GM12878 (cell line): ENCODE data around the gene GPR179. TPM values are rescaled to one million over a fixed set of nuclear protein-coding genes. Genes with fewer than 3 reads are reported as not detected.

Experiments used
- ATAC-seq: fragments of 200-7000 bp; cut with Tn5 transposase; 3 replicates; pipeline ENCODE4 v1.9.1; 2020; ENCODE audit warnings: mild to moderate bottlenecking, moderate library complexity
- BruUV-seq: library from RNA; stranded (reverse); fragments of 400-500 nt; replicated peaks from 2 replicates; lab custom pipeline; 2021; lab: Mats Ljungman, UMichigan
- CTCF ChIA-PET: fragments of 300-600 bp; sonication (Branson Sonifier 250); formaldehyde crosslinking; extraction: SDS; loops from one replicate; lab custom pipeline; 2021; ENCODE audit warnings: inconsistent platforms; lab: Yijun Ruan, JAX
- POLR2A ChIA-PET: fragments of 350-600 bp; formaldehyde crosslinking; extraction: SDS; loops from one replicate; lab custom pipeline; 2021; ENCODE audit warnings: inconsistent platforms; lab: Charles Lee
- RAD21 ChIA-PET: fragments of 300-600 bp; sonication (Branson Sonifier 250); formaldehyde crosslinking; loops from one replicate; lab custom pipeline; 2023; ENCODE audit warnings: antibody characterized with exemption; ENCODE audit not compliant: unreplicated experiment; lab: Charles Lee
- SMC1A ChIA-PET: fragments of 300-600 bp; sonication (Branson Sonifier 250); formaldehyde crosslinking; loops from one replicate; lab custom pipeline; 2023; ENCODE audit not compliant: unreplicated experiment, uncharacterized antibody; lab: Charles Lee
- DNase-seq: peaks from one replicate; pipeline ENCODE4 v3.0.0-alpha.2; 2011; ENCODE audit warnings: low read depth, low spot score
- FAIRE-seq: peaks from 3 replicates; lab custom pipeline; 2011; peaks lifted over from hg19 to GRCh38; lab: Jason Lieb, UNC
- H2AFZ ChIP-seq: 2 replicates; pipeline ENCODE4 v1.6.0; 2011; ENCODE audit warnings: low read depth, low read length, control low read depth; ENCODE audit not compliant: control insufficient read depth
- H3K27ac ChIP-seq: 2 replicates; pipeline ENCODE4 v1.5.1; 2011; ENCODE audit warnings: control low read depth; ENCODE audit not compliant: control insufficient read depth, insufficient read depth
- H3K27me3 ChIP-seq, 2 experiments: replicated peaks in 1 of 2; 2 replicates each; pipeline versions ENCODE4 v1.6.0 to v1.6.1; 2011; ENCODE audit warnings: low read length in 1 of 2; ENCODE audit not compliant: control insufficient read depth in 2 of 2, insufficient read depth in 2 of 2
- H3K36me3 ChIP-seq, 2 experiments: 2 replicates each; pipeline ENCODE4 v1.5.1; 2011; ENCODE audit warnings: low read length in 1 of 2; ENCODE audit not compliant: control insufficient read depth in 2 of 2, insufficient read depth in 2 of 2
- H3K4me1 ChIP-seq: 2 replicates; pipeline ENCODE4 v1.6.1; 2011; ENCODE audit warnings: mild to moderate bottlenecking, low read length, moderate library complexity, mixed read lengths; ENCODE audit not compliant: control insufficient read depth, insufficient read depth
- H3K4me2 ChIP-seq: 2 replicates; pipeline ENCODE4 v1.6.0; 2011; ENCODE audit warnings: control low read depth; ENCODE audit not compliant: control insufficient read depth, insufficient read depth
- H3K4me3 ChIP-seq: fragments of 200-600 bp; sonication (generic); 2 replicates; pipeline ENCODE4 v1.5.1; 2016
- H3K79me2 ChIP-seq: 2 replicates; pipeline ENCODE4 v1.6.0; 2011; ENCODE audit warnings: low read length; ENCODE audit not compliant: control insufficient read depth, insufficient read depth
- H3K9ac ChIP-seq: 2 replicates; pipeline ENCODE4 v1.8.0; 2011; ENCODE audit warnings: low read length, control low read depth, mixed read lengths; ENCODE audit not compliant: control insufficient read depth, insufficient read depth
- H3K9me3 ChIP-seq: replicated peaks from 3 replicates; pipeline ENCODE4 v1.5.1; 2011; ENCODE audit warnings: mild to moderate bottlenecking, low read length; ENCODE audit not compliant: control insufficient read depth, insufficient read depth
- H4K20me1 ChIP-seq: 2 replicates; pipeline ENCODE4 v1.6.0; 2011; ENCODE audit not compliant: control insufficient read depth, insufficient read depth
- CBX5 ChIP-seq: sonication (generic); IDR thresholded peaks from 2 replicates; pipeline ENCODE4 v1.6.1; 2016; ENCODE audit warnings: low read depth, moderate library complexity, mild to moderate bottlenecking, inconsistent platforms
- GABPA ChIP-seq: IDR thresholded peaks from 2 replicates; pipeline ENCODE4 v1.6.1; 2014; ENCODE audit warnings: antibody characterized with exemption, low read depth, mild to moderate bottlenecking, inconsistent platforms
- HCFC1 ChIP-seq: fragments of 150-350 bp; IDR thresholded peaks from 2 replicates; pipeline ENCODE4 v1.6.1; 2014; ENCODE audit warnings: low read length
- MYB ChIP-seq: fragments of 150-350 bp; IDR thresholded peaks from 2 replicates; pipeline ENCODE4 v1.6.1; 2014; ENCODE audit warnings: mild to moderate bottlenecking, low read depth, low read length, borderline replicate concordance
- NFYA ChIP-seq: IDR thresholded peaks from 2 replicates; pipeline ENCODE4 v1.6.1; 2011; ENCODE audit warnings: low read depth, mild to moderate bottlenecking, low read length, improper control_type of control experiment, borderline replicate concordance
- NR2C2 ChIP-seq: IDR thresholded peaks from 2 replicates; pipeline ENCODE4 v1.6.1; 2011; ENCODE audit warnings: borderline replicate concordance, low read depth; ENCODE audit not compliant: control insufficient read depth, insufficient read length
- POLR2AphosphoS2 ChIP-seq: IDR thresholded peaks from 2 replicates; pipeline ENCODE4 v1.6.1; 2011; ENCODE audit warnings: low read depth, mild to moderate bottlenecking, low read length, improper control_type of control experiment, moderate library complexity
- RBBP5 ChIP-seq: fragments of 200-600 bp; sonication (generic); conservative IDR thresholded peaks from 2 replicates; pipeline ENCODE4 v1.6.1; 2016
- RCOR1 ChIP-seq: conservative IDR thresholded peaks from 2 replicates; pipeline ENCODE4 v1.6.1; 2012; ENCODE audit warnings: low read depth, low read length, improper control_type of control experiment
- SUZ12 ChIP-seq: fragments of 200-600 bp; sonication (generic); IDR thresholded peaks from one replicate; pipeline ENCODE4 v1.6.1; 2018; ENCODE audit warnings: antibody characterized with exemption, mild to moderate bottlenecking; ENCODE audit not compliant: unreplicated experiment
- WRNIP1 ChIP-seq: IDR thresholded peaks from 2 replicates; pipeline ENCODE4 v1.6.1; 2011; ENCODE audit warnings: low read depth, low read length, improper control_type of control experiment, borderline replicate concordance
- YY1 ChIP-seq: IDR thresholded peaks from 2 replicates; pipeline ENCODE4 v1.6.1; 2011; ENCODE audit warnings: low read depth, mild to moderate bottlenecking, low read length
- ZBED1 ChIP-seq: IDR thresholded peaks from 2 replicates; pipeline ENCODE4 v1.6.1; 2016; ENCODE audit warnings: borderline replicate concordance
- WGBS: methylation state at CpG from one replicate; pipeline ENCODE4 v1.1.6; 2016; ENCODE audit warnings: low lambda C conversion rate; ENCODE audit not compliant: insufficient replicate concordance, insufficient coverage; ENCODE audit errors: missing lambda C conversion rate; 5-methylcytosine and 5-hydroxymethylcytosine counted together
- in situ Hi-C: fragments of 300-500 bp; cut with MboI; formaldehyde crosslinking; loops from 9 replicates; pipeline ENCODE4 v1.14.3; 2018; ENCODE audit warnings: mixed read lengths
- intact Hi-C: fragments of 100-400 bp; cut with micrococcal nuclease; formaldehyde crosslinking; loops from one replicate; pipeline ENCODE4 v1.14.2; 2022; ENCODE audit not compliant: unreplicated experiment
- polyA plus RNA-seq, 11 experiments: library from polyadenylated mRNA; depleted of rRNA in 4 of 11; unstranded in 6 of 11; stranded (reverse) in 5 of 11; fragments of >200 nt; fragmentation: Nextera tagmentation in 4 of 11; fragmentation: Illumina TruSeq in 1 of 11; extraction: Ambion mirVana in 4 of 11; extraction: Trizol in 1 of 11; gene quantifications; 1 replicate in 1 of 11; 2 replicates in 10 of 11; pipeline versions ENCODE4 v1.2.1 to v1.2.3, GENCODE V29; 2011 to 2016; ENCODE audit warnings: inconsistent platforms in 2 of 11, missing spikeins in 2 of 11, low read depth in 1 of 11
- total RNA-seq, 4 experiments: library from RNA; depleted of rRNA in 3 of 4; stranded (reverse); fragments of >200 nt in 3 of 4; fragmentation: Illumina TruSeq in 1 of 4; extraction: Trizol in 1 of 4; gene quantifications; 2 replicates each; pipeline versions ENCODE4 v1.2.1 to v1.2.3, GENCODE V29; 2013 to 2021
- TF ChIP-seq, protein P1 (sequence below): fragments of 450-650 bp; IDR thresholded peaks from 2 replicates; pipeline ENCODE4 v1.6.1; 2016; ENCODE audit warnings: mild to moderate bottlenecking
- TF ChIP-seq, protein P2 (sequence below): fragments of 150-350 bp; IDR thresholded peaks from 2 replicates; pipeline ENCODE4 v1.6.1; 2016; ENCODE audit warnings: low read depth, low read length
- TF ChIP-seq, protein P3 (sequence below): fragments of 450-650 bp; conservative IDR thresholded peaks from 2 replicates; pipeline ENCODE4 v1.6.1; 2017; ENCODE audit warnings: mild to moderate bottlenecking, moderate library complexity

Gene GPR179
- total and polyA plus RNA-seq, 10 of the 15 experiments (the other 5 are each of a cell fraction or from before 2014, with no cell fraction given): under 0.01 to 0.08 (median 0.01) TPM; not detected in 3

DNA sequence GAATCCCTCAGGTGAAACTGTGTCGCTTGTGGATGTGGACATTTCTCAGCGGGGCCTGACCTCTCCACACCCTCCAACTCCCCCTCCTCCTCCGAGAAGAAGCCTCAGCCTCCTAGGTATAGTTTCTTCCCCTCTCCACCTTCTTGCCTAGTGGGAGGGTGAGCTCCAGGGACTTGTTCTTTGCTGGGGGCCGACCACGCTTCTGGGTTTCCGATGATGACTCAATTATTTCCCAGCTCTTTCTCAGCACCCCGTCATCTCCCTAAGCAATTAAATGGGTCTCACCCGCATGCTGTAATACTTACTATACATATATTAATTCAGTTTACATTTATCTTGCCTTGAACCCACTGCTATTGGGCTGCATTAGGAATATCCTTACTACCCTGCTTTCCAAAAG, 21.0 kb upstream of the GPR179 start:
- DNase-seq: no peak
- FAIRE-seq: no peak
- intact Hi-C loops: no loop called here
- Histone ChIP-seq H4K20me1 (no peaks in the 10 kb centered on the region), H2AFZ (no peak overlapping the region), H3K9me3 (no peaks in the 10 kb centered on the region), H3K27ac (no peak overlapping the region), H3K9ac (no peak overlapping the region), H3K27me3 (no peaks in the 10 kb centered on the region), H3K79me2 (no peaks in the 10 kb centered on the region), H3K36me3 (peaks cover 2 to 9% of the 10 kb centered on the region in 2 experiments), H3K4me3 (no peak overlapping the region), H3K4me1 (no peaks in the 10 kb centered on the region), H3K4me2 (no peak overlapping the region)
- TF ChIP-seq, protein P1, sequence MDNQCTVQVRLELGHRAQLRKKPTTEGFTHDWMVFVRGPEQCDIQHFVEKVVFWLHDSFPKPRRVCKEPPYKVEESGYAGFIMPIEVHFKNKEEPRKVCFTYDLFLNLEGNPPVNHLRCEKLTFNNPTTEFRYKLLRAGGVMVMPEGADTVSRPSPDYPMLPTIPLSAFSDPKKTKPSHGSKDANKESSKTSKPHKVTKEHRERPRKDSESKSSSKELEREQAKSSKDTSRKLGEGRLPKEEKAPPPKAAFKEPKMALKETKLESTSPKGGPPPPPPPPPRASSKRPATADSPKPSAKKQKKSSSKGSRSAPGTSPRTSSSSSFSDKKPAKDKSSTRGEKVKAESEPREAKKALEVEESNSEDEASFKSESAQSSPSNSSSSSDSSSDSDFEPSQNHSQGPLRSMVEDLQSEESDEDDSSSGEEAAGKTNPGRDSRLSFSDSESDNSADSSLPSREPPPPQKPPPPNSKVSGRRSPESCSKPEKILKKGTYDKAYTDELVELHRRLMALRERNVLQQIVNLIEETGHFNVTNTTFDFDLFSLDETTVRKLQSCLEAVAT: no peak
- TF ChIP-seq, protein P2, sequence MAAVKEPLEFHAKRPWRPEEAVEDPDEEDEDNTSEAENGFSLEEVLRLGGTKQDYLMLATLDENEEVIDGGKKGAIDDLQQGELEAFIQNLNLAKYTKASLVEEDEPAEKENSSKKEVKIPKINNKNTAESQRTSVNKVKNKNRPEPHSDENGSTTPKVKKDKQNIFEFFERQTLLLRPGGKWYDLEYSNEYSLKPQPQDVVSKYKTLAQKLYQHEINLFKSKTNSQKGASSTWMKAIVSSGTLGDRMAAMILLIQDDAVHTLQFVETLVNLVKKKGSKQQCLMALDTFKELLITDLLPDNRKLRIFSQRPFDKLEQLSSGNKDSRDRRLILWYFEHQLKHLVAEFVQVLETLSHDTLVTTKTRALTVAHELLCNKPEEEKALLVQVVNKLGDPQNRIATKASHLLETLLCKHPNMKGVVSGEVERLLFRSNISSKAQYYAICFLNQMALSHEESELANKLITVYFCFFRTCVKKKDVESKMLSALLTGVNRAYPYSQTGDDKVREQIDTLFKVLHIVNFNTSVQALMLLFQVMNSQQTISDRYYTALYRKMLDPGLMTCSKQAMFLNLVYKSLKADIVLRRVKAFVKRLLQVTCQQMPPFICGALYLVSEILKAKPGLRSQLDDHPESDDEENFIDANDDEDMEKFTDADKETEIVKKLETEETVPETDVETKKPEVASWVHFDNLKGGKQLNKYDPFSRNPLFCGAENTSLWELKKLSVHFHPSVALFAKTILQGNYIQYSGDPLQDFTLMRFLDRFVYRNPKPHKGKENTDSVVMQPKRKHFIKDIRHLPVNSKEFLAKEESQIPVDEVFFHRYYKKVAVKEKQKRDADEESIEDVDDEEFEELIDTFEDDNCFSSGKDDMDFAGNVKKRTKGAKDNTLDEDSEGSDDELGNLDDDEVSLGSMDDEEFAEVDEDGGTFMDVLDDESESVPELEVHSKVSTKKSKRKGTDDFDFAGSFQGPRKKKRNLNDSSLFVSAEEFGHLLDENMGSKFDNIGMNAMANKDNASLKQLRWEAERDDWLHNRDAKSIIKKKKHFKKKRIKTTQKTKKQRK: no peak
- TF ChIP-seq RBBP5 (no peak), ZBED1 (no peak), MYB (no peak), POLR2AphosphoS2 (no peak), GABPA (no peak), NR2C2 (no peak), WRNIP1 (no peak), HCFC1 (no peak), CBX5 (no peak), YY1 (no peak), RCOR1 (no peak), NFYA (no peak), SUZ12 (no peak)
- TF ChIP-seq, protein P3, sequence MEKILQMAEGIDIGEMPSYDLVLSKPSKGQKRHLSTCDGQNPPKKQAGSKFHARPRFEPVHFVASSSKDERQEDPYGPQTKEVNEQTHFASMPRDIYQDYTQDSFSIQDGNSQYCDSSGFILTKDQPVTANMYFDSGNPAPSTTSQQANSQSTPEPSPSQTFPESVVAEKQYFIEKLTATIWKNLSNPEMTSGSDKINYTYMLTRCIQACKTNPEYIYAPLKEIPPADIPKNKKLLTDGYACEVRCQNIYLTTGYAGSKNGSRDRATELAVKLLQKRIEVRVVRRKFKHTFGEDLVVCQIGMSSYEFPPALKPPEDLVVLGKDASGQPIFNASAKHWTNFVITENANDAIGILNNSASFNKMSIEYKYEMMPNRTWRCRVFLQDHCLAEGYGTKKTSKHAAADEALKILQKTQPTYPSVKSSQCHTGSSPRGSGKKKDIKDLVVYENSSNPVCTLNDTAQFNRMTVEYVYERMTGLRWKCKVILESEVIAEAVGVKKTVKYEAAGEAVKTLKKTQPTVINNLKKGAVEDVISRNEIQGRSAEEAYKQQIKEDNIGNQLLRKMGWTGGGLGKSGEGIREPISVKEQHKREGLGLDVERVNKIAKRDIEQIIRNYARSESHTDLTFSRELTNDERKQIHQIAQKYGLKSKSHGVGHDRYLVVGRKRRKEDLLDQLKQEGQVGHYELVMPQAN: no peak
- WGBS: 97% methylated on average over 8 of the region's 8 CpGs
- RAD21 ChIA-PET: interaction anchor here (0.9 kb wide), 1 partner anchor 49 kb away, joined by 3 read pairs; no protein-coding TSS in a partner anchor
- CTCF ChIA-PET: interaction anchor here (1.0 to 7.5 kb wide), 3 partner anchors 9 to 50 kb away, joined by 3 to 50 read pairs (median 3); no protein-coding TSS in a partner anchor
- no TSS peak for BruUV-seq
- SMC1A ChIA-PET: no interaction called here
- in situ Hi-C loops: no loop called here
- POLR2A ChIA-PET: interaction anchor here (1.2 kb wide), 1 partner anchor 9 kb away, joined by 4 read pairs; no protein-coding TSS in a partner anchor
- no peak for ATAC-seq
